ENCODE data around the gene FN1.
A peak's percentile ranks its signal among the peaks of the same experiment; 100 is the strongest.
"Not testable (repeated sequence)": the region's sequence is repeated elsewhere in the genome, so short reads cannot be mapped to it uniquely, and the experiment has no call there.

FN1 gene

DNA sequence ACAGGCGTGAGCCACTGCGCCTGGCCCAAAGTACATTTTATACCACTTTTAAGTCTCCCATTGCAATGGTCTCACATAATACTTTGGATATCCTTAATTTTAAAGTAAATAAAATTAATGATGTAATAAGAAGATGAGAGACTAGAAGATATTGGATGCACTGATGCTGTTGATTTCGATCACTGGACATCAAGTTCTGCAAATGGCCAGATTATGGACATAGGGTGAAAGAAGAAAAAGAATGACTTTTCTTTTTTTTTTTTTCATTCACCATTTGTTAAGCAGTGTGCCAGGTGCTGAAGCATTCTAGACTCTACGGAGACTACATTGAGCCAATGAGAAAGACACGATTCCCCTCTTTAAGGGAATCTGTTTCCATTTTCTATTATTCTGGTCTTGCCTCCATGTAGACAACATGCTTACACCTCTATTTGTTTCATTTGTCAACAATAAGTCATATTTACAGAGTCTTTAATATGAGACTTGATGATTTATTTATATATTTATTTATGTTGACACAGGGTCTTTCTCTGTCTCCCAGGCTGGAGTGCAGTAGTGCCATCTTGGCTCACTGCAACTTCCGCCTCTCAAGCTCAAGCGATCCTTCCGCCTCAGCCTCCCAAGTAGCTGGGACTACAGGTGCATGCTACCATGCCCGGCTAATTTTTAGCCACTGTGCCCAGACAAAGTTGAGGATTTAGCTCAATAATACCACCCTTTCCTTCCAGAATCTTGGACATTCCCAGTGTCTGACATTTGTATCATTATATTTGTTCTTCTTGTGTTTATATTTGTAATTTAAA is 23.7 kb downstream of the FN1 start:
- peaks cover 61 to 77% (median 71%) of the 10 kb centered on the region in 3 donors for H3K36me3 ChIP-seq
- intact Hi-C loops (cut with DNase I; ENCODE audit: low total_unique reads), result no loop called here
- H3K27me3 ChIP-seq, result no peaks in the 10 kb centered on the region
- TF ChIP-seq, protein P1, sequence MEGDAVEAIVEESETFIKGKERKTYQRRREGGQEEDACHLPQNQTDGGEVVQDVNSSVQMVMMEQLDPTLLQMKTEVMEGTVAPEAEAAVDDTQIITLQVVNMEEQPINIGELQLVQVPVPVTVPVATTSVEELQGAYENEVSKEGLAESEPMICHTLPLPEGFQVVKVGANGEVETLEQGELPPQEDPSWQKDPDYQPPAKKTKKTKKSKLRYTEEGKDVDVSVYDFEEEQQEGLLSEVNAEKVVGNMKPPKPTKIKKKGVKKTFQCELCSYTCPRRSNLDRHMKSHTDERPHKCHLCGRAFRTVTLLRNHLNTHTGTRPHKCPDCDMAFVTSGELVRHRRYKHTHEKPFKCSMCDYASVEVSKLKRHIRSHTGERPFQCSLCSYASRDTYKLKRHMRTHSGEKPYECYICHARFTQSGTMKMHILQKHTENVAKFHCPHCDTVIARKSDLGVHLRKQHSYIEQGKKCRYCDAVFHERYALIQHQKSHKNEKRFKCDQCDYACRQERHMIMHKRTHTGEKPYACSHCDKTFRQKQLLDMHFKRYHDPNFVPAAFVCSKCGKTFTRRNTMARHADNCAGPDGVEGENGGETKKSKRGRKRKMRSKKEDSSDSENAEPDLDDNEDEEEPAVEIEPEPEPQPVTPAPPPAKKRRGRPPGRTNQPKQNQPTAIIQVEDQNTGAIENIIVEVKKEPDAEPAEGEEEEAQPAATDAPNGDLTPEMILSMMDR (IDR thresholded peaks at IDR 0.05), result no peak
- no peaks in the 10 kb centered on the region for H3K9me3 ChIP-seq
- DNase-seq, result no peak
- H3K27ac ChIP-seq, result peak overlapping the region in 1 of 2 donors; percentile 65
- H3K4me3 ChIP-seq, result no peak overlapping the region
- H3K4me1 ChIP-seq, result peaks cover 0 to 61% (median 0%) of the 10 kb centered on the region in 4 donors

DNA sequence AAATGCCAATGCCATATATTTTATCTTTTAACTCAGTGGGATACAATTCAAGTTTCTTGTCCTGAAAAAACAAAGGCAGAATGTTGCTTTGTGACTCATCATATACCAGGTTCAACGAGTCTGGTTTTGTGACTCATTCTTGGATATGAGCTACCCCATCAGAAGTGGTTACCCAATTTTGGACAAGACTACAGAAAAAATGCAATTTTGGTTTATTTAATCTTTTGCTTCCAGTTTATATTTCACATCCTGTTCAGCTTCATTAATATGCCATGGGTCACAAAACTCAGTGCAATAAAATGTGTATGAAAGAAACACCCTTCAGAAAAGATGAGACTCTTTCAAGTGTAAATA is 25.0 kb downstream of the FN1 start:
- H3K36me3 ChIP-seq, result peaks cover 71 to 89% (median 83%) of the 10 kb centered on the region in 3 donors
- TF ChIP-seq, protein P1 (IDR thresholded peaks at IDR 0.05), result no peak
- H3K4me3 ChIP-seq, result no peak overlapping the region
- intact Hi-C loops (cut with DNase I; ENCODE audit: low total_unique reads), result no loop called here
- no peak for DNase-seq
- no peaks in the 10 kb centered on the region for H3K9me3 ChIP-seq
- H3K27me3 ChIP-seq, result no peaks in the 10 kb centered on the region
- peak overlapping the region; percentile 34 to 65 for H3K27ac ChIP-seq
- H3K4me1 ChIP-seq, result peaks cover 0 to 50% (median 0%) of the 10 kb centered on the region in 4 donors

DNA sequence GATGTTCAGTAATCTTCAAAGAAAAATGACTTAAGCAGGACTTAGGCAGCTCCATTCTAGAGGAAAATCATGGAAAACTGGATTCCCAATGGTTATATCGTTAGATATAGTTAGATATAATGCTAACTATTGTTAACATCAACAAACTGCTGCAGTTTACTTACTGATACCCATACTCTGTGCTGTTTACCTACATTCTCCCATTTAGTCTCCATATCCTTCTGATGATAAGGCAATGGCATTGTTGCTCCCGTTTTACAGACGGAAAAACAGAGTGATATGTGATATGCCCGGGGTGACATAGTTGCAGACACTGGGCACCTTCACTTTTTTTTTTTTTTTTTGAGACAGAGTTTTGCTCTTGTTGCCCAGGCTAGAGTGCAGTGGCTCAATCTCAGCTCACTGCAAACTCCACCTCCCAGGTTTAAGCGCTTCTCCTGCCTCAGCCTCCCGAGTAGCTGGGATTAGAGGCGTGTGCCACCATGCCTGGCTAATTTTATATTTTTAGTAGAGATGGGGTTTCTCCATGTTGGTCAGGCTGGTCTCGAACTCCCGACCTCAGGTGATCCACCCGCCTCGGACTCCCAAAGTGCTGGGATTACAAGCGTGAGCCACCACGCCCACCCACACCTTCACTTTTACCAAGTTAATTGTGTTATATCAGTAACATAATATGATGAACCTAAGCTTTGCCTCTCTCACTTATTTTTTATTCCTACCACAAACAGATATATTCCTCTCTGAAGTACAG is 25.5 kb downstream of the FN1 start:
- DNase-seq; H3K27me3 ChIP-seq; H3K4me3 ChIP-seq; H3K9me3 ChIP-seq; intact Hi-C loops (cut with DNase I; ENCODE audit: low total_unique reads): not testable (repeated sequence)
- H3K36me3 ChIP-seq, result peaks cover 77 to 95% (median 89%) of the 10 kb centered on the region in 3 donors
- peaks cover 0 to 49% (median 0%) of the 10 kb centered on the region in 4 donors for H3K4me1 ChIP-seq
- peak overlapping the region; percentile 34 to 65 for H3K27ac ChIP-seq

DNA sequence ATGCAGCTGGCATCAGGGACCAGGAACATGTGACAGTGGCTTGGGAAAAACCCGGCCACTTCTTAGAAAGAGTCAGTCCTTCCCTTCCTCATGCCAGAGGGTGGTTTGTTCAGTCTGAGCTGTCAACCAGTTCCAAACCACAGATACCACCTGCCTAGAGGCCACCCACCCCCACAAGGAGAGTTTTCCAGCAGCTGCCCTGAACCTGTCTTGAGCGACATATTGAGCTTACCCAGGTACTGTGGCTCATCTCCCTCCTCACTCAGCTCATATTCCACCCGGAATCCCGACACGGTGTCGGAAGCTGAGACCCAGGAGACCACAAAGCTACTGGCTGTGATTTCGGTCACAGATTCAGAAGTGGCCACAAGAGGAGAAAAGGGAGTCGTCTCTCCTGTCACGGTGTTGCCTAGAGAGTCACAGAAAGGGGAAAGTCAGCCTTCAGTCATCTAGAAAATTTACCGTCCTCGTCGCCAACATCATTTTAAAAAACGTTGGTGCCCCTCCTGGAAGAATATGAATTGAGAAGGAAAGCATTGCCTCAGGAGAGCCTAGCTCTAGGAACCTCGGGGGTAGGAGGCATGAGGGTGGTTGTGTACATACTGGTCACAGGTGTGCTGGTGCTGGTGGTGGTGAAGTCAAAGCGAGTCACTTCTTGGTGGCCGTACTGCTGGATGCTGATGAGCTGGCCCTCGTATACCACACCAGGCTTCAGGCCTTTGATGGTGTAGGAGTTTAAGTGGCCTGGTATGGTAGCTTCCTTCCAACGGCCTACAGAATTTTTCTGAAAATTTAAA is 26.3 kb downstream of the FN1 start:
- Histone ChIP-seq H3K9me3 (no peaks in the 10 kb centered on the region), H3K27ac (peak overlapping the region; percentile 34 to 65), H3K27me3 (no peaks in the 10 kb centered on the region), H3K4me1 (peaks cover 0 to 48% (median 3%) of the 10 kb centered on the region in 4 donors), H3K36me3 (peaks cover 78 to 93% (median 89%) of the 10 kb centered on the region in 3 donors), H3K4me3 (no peak overlapping the region)
- TF ChIP-seq, protein P1 (IDR thresholded peaks at IDR 0.05), result no peak
- no peak for DNase-seq
- intact Hi-C loops (cut with DNase I; ENCODE audit: low total_unique reads), result no loop called here

DNA sequence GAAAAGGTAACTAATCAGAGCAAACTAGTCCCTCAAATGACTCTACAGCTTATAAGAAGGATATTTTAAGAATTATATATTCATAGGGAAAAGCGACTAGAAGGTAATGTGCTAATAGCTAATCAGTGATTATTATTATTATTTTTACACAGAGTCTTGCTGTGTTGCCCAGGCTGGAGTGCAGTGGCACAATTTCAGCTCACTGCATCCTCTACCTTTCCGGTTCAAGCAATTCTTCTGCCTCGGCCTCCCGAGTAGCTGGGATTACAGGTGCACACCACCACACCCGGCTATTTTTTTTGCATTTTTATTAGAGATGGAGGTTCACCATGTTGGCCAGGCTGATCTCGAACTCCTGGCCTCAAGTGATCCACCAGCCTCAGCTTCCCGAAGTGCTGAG is 27.4 kb downstream of the FN1 start:
- DNase-seq; H3K4me3 ChIP-seq; intact Hi-C loops (cut with DNase I; ENCODE audit: low total_unique reads); H3K9me3 ChIP-seq; H3K27me3 ChIP-seq: not testable (repeated sequence)
- peaks cover 84 to 93% (median 88%) of the 10 kb centered on the region in 3 donors for H3K36me3 ChIP-seq
- H3K4me1 ChIP-seq, result peaks cover 0 to 52% (median 3%) of the 10 kb centered on the region in 4 donors
- H3K27ac ChIP-seq, result peak overlapping the region; percentile 34 to 65

DNA sequence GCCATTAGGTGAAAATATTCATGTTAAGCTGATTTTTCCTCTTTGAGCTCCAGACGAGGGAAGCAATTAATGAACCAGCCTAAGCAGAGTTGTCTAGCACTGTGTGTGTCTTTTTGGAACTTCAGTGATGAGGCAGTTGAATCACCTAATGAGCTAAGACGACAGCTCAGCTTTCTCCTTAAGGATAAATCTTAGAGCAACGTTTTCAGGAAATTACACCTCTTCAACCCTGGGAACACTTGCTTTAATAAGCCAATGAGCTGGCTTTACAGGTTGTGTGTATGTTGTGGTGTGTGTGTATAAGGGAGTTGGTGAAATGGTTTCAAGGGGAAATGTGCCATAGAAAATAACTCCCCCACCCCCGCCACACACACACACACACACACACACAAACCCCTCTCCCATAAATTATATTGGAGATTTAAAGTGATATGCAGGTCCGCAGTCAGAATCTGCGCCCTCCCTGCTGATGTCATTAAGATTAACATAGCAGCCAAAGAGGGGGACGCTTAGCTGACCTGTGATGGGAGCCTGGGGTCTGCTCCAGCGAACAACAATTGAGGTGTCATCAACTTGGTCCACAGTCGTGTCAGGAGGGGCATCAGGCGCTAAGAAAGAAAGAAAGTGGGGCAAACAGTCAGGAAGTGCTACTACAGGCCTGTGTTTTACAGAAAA is 28.1 kb downstream of the FN1 start:
- DNase-seq, result no peak
- no peaks in the 10 kb centered on the region for H3K9me3 ChIP-seq
- H3K36me3 ChIP-seq, result peaks cover 82 to 93% (median 88%) of the 10 kb centered on the region in 3 donors
- intact Hi-C loops (cut with DNase I; ENCODE audit: low total_unique reads), result no loop called here
- H3K4me1 ChIP-seq, result peaks cover 0 to 57% (median 3%) of the 10 kb centered on the region in 4 donors
- no peaks in the 10 kb centered on the region for H3K27me3 ChIP-seq
- TF ChIP-seq, protein P1 (IDR thresholded peaks at IDR 0.05), result no peak
- H3K27ac ChIP-seq, result peak overlapping the region; percentile 34 to 65
- no peak overlapping the region for H3K4me3 ChIP-seq

Measured in tibial artery (tissue), 4 donors.